ENCODE measurements around the gene POLL. TPM values are rescaled to one million over a fixed set of nuclear protein-coding genes. Genes with fewer than 3 reads are reported as not detected.

POLL gene
- total RNA-seq, 3 donors from 2014 or later (not counting 1 experiment from before 2014, with no cell fraction given): 22.8 to 31.4 (median 26.1) TPM

DNA sequence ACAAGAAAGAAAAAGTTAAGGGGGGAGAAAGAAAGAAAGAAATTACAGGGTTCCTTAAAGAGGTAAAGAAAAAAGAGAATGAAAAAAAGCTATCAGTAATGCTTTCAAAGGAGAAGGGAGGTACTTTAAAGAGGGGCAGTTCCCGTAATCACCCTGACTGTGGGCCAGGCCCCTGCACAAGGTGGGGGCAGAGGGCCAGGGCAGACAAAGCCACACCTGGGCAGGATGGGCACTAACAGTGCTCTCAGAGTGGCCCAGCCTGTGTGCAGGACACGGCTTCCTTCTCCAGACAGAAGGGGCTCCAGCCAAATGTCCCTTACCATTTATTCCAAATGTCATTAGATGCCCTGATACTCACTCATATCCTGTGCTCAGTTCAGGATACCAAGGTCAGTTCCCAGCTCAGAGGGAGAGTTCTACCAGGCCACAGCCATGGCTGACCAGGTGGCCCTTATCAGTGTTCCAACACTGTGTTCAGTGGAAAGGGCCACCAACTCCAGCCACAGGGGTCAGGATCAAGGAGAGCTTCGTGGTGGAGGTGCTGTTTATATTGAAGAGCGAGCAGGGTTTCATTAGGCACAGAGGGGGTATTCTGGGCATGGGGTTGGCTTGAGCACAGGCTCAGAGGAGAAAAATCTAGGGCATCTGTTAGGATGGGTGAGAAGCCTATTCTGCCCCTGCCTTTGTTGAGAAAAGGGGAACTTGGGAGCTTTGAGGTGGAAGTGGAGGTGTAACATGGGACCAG lies 29.9 kb upstream of the POLL start:
- H3K4me1 Mint-ChIP-seq: peaks cover 12 to 29% of the 10 kb centered on the region in 2 donors

GRCh38 chr10:101617102-101617823 lies 29.2 kb upstream of the POLL start:
- Mint-ChIP-seq H3K9me3 (no peaks in the 10 kb centered on the region), H3K4me1 (peaks cover 12 to 29% of the 10 kb centered on the region in 2 donors), H3K27me3 (ENCODE audit: low read depth in 2 of 2) (no peaks in the 10 kb centered on the region), H3K4me3 (no peak overlapping the region), H3K36me3 (peaks cover 8% of the 10 kb centered on the region), H3K27ac (peak overlapping the region in 1 of 2 donors; percentile 63)
- TF ChIP-seq CTCF (IDR thresholded peaks at IDR 0.05): no peak
- DNase-seq (no peak), ATAC-seq (no peak)
- WGBS (ENCODE audit: insufficient coverage): 72% methylated on average over 8 of the region's 8 CpGs
- Histone ChIP-seq H3K4me3 (ENCODE audit: low read length) (no peak overlapping the region), H3K27ac (ENCODE audit: low read length) (no peak overlapping the region), H3K4me1 (ENCODE audit: control insufficient read depth, insufficient read depth, low read length) (peaks cover 8% of the 10 kb centered on the region), H3K27me3 (ENCODE audit: control insufficient read depth, insufficient read depth, low read length) (no peaks in the 10 kb centered on the region), H3K36me3 (ENCODE audit: control insufficient read depth, insufficient read depth, low read length) (peaks cover 42% of the 10 kb centered on the region), H3K9me3 (ENCODE audit: control insufficient read depth, insufficient read depth, low read length) (no peaks in the 10 kb centered on the region)
- intact Hi-C loops (cut with micrococcal nuclease): no loop called here

More for the DNA sequence above, 29.9 kb upstream of the POLL start:
- no peak for DNase-seq
- H3K36me3 Mint-ChIP-seq: peaks cover 8% of the 10 kb centered on the region
- Histone ChIP-seq H3K4me3 (ENCODE audit: low read length) (no peak overlapping the region), H3K36me3 (ENCODE audit: control insufficient read depth, insufficient read depth, low read length) (peaks cover 41% of the 10 kb centered on the region), H3K27ac (ENCODE audit: low read length) (no peak overlapping the region), H3K4me1 (ENCODE audit: control insufficient read depth, insufficient read depth, low read length) (peaks cover 8% of the 10 kb centered on the region), H3K27me3 (ENCODE audit: control insufficient read depth, insufficient read depth, low read length) (no peaks in the 10 kb centered on the region), H3K9me3 (ENCODE audit: control insufficient read depth, insufficient read depth, low read length) (no peaks in the 10 kb centered on the region)
- 89% methylated on average over 4 of the region's 4 CpGs for WGBS (ENCODE audit: insufficient coverage)
- no peak for TF ChIP-seq CTCF (IDR thresholded peaks at IDR 0.05)
- no peak for ATAC-seq
- intact Hi-C loops (cut with micrococcal nuclease): no loop called here
- H3K4me3 Mint-ChIP-seq: no peak overlapping the region
- no peaks in the 10 kb centered on the region for H3K9me3 Mint-ChIP-seq
- H3K27ac Mint-ChIP-seq: peak overlapping the region in 1 of 2 donors; percentile 63
- H3K27me3 Mint-ChIP-seq (ENCODE audit: low read depth in 2 of 2): no peaks in the 10 kb centered on the region

DNA sequence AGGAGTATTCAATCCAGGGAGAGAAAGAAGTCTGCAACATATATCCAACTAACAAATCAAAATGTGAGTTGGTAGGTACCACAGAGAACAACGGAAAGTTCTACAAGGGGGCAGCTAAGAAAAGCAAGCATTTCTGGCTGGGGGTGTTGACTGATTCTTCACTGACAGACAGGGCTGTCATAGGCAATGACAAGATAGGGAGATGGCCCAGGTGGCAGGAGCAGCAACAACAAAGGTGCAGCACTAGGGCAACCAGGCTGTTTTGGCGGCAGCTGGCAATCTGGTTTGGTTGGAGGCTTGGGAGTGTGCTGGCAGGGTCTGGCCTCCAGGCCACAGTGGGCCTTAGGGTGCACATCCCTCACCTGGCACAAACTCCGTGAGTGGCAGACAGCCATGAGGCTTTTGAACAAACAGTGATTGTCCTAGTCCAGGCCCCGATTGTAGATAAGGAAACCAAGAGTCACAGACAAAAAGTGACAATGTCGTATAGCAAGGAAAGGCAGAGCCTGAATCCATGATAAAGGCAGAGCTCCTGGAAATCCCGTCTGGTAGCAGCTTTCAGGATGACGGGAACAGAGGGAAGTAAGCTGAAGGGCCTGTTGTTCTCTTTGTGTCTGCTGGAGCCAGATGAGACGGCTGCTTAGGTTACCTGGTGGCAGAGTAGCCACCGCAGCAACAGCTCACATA lies 28.5 kb upstream of the POLL start:
- Mint-ChIP-seq H3K27ac (peak overlapping the region in 1 of 2 donors; percentile 44), H3K9me3 (no peaks in the 10 kb centered on the region), H3K27me3 (ENCODE audit: low read depth in 2 of 2) (no peaks in the 10 kb centered on the region), H3K4me3 (no peak overlapping the region), H3K4me1 (peaks cover 12 to 30% of the 10 kb centered on the region in 2 donors), H3K36me3 (peaks cover 2% of the 10 kb centered on the region)
- intact Hi-C loops (cut with micrococcal nuclease): no loop called here
- no peak overlapping the region for H3K27ac ChIP-seq (ENCODE audit: low read length)
- ATAC-seq: no peak
- 95% methylated on average over 9 of the region's 9 CpGs for WGBS (ENCODE audit: insufficient coverage)
- no peaks in the 10 kb centered on the region for H3K9me3 ChIP-seq (ENCODE audit: control insufficient read depth, insufficient read depth, low read length)
- H3K4me1 ChIP-seq (ENCODE audit: control insufficient read depth, insufficient read depth, low read length): peaks cover 8% of the 10 kb centered on the region
- no peaks in the 10 kb centered on the region for H3K27me3 ChIP-seq (ENCODE audit: control insufficient read depth, insufficient read depth, low read length)
- peaks cover 44% of the 10 kb centered on the region for H3K36me3 ChIP-seq (ENCODE audit: control insufficient read depth, insufficient read depth, low read length)
- TF ChIP-seq CTCF (IDR thresholded peaks at IDR 0.05): no peak
- H3K4me3 ChIP-seq (ENCODE audit: low read length): no peak overlapping the region
- no peak for DNase-seq

Data from natural killer cell (primary cell).